ENCODE measurements around the gene RALGPS2.

The RALGPS2 gene

GRCh38 chr1:178724728-178725465 lies at the start of gene RALGPS2:
Gene RALGPS2, plus strand, starts transcription at chr1:178725244. Its CDS starts 51,521 bp downstream, at chr1:178776765.
- H3K4me3 ChIP-seq (ENCODE audit: low read depth, low read length), result peak within 1 kb of the TSS; percentile 58
- TF ChIP-seq CTCF (IDR thresholded peaks at IDR 0.05; ENCODE audit: insufficient read depth, low read depth, low read length, missing control alignments), result no peak
- peak; percentile 73 for DNase-seq (ENCODE audit: low read depth)

- no peak for DNase-seq (ENCODE audit: low read depth)
- H3K4me3 ChIP-seq (ENCODE audit: low read depth, low read length), result no peak overlapping the region
- TF ChIP-seq CTCF (IDR thresholded peaks at IDR 0.05; ENCODE audit: insufficient read depth, low read depth, low read length, missing control alignments), result no peak
Measured at GRCh38 chr1:178679237-178679636, 45.8 kb upstream of the RALGPS2 start.

GRCh38 chr1:178682429-178682828 lies 42.6 kb upstream of the RALGPS2 start:
- TF ChIP-seq CTCF (IDR thresholded peaks at IDR 0.05; ENCODE audit: insufficient read depth, low read depth, low read length, missing control alignments), result no peak
- DNase-seq (ENCODE audit: low read depth), result no peak
- no peak overlapping the region for H3K4me3 ChIP-seq (ENCODE audit: low read depth, low read length)

GRCh38 chr1:178682886-178683285 lies 42.2 kb upstream of the RALGPS2 start:
- no peak for TF ChIP-seq CTCF (IDR thresholded peaks at IDR 0.05; ENCODE audit: insufficient read depth, low read depth, low read length, missing control alignments)
- H3K4me3 ChIP-seq (ENCODE audit: low read depth, low read length), result no peak overlapping the region
- no peak for DNase-seq (ENCODE audit: low read depth)

GRCh38 chr1:178683291-178683690 lies 41.8 kb upstream of the RALGPS2 start:
- no peak for TF ChIP-seq CTCF (IDR thresholded peaks at IDR 0.05; ENCODE audit: insufficient read depth, low read depth, low read length, missing control alignments)
- H3K4me3 ChIP-seq (ENCODE audit: low read depth, low read length), result no peak overlapping the region
- DNase-seq (ENCODE audit: low read depth), result no peak

GRCh38 chr1:178684111-178684510 lies 40.9 kb upstream of the RALGPS2 start:
- DNase-seq (ENCODE audit: low read depth), result no peak
- H3K4me3 ChIP-seq (ENCODE audit: low read depth, low read length), result no peak overlapping the region
- TF ChIP-seq CTCF (IDR thresholded peaks at IDR 0.05; ENCODE audit: insufficient read depth, low read depth, low read length, missing control alignments), result no peak

GRCh38 chr1:178684542-178685000 lies 40.5 kb upstream of the RALGPS2 start:
- H3K4me3 ChIP-seq (ENCODE audit: low read depth, low read length), result no peak overlapping the region
- no peak for TF ChIP-seq CTCF (IDR thresholded peaks at IDR 0.05; ENCODE audit: insufficient read depth, low read depth, low read length, missing control alignments)
- peak; percentile 41 for DNase-seq (ENCODE audit: low read depth)
